HG02884 (cell line): ENCODE measurements around the gene PLEK.
"Not testable (repeated sequence)": the region's sequence is repeated elsewhere in the genome, so short reads cannot be mapped to it uniquely, and the experiment has no call there.

Source experiments
- ATAC-seq: cut with Tn5 transposase; IDR thresholded peaks from one replicate; pipeline ENCODE4 v1.9.1; 2021; ENCODE audit warnings: mild to moderate bottlenecking, moderate library complexity; ENCODE audit not compliant: unreplicated experiment

The PLEK gene

GRCh38 chr2:68365087-68365486 is at the start of gene PLEK:
Gene PLEK, plus strand, starts transcription at chr2:68365282. Its CDS starts 70 bp downstream, at chr2:68365352.
- ATAC-seq, result peak; percentile 51

GRCh38 chr2:68316111-68316510 is 49.0 kb upstream of the PLEK start:
- ATAC-seq, result no peak

- ATAC-seq, result no peak
Observed at GRCh38 chr2:68317971-68318913, 46.8 kb upstream of the PLEK start.

GRCh38 chr2:68318914-68319397 is 46.1 kb upstream of the PLEK start:
- ATAC-seq, result no peak

GRCh38 chr2:68319398-68320117 is 45.5 kb upstream of the PLEK start, which contains the start of gene CNRIP1:
Gene CNRIP1, minus strand, starts transcription at chr2:68319949. Its CDS starts 549 bp downstream, at chr2:68319400.
- no peak for ATAC-seq

- no peak for ATAC-seq
Observed at GRCh38 chr2:68320118-68320641, 44.9 kb upstream of the PLEK start.

GRCh38 chr2:68325056-68325455 is 40.0 kb upstream of the PLEK start:
- ATAC-seq, result no peak

GRCh38 chr2:68328901-68329300 is 36.2 kb upstream of the PLEK start:
- no peak for ATAC-seq

GRCh38 chr2:68330691-68331090 is 34.4 kb upstream of the PLEK start:
- ATAC-seq, result no peak

GRCh38 chr2:68333009-68333408 is 32.1 kb upstream of the PLEK start:
- ATAC-seq, result no peak

GRCh38 chr2:68333931-68334330 is 31.2 kb upstream of the PLEK start:
- no peak for ATAC-seq

- no peak for ATAC-seq
Observed at GRCh38 chr2:68336192-68336591, 28.9 kb upstream of the PLEK start.

GRCh38 chr2:68340226-68341061 is 24.6 kb upstream of the PLEK start:
- ATAC-seq, result no peak

- ATAC-seq, result no peak
Observed at GRCh38 chr2:68341062-68341329, 24.1 kb upstream of the PLEK start.

GRCh38 chr2:68341583-68341982 is 23.5 kb upstream of the PLEK start:
- ATAC-seq, result no peak

GRCh38 chr2:68342470-68342869 is 22.6 kb upstream of the PLEK start:
- ATAC-seq, result no peak

- no peak for ATAC-seq
Observed at GRCh38 chr2:68344031-68344430, 21.1 kb upstream of the PLEK start.

- ATAC-seq, result no peak
Observed at GRCh38 chr2:68345129-68345875, 19.8 kb upstream of the PLEK start.

GRCh38 chr2:68349091-68349490 is 16.0 kb upstream of the PLEK start:
- not testable (repeated sequence) for ATAC-seq

GRCh38 chr2:68351997-68352396 is 13.1 kb upstream of the PLEK start:
- no peak for ATAC-seq
